ENCODE data around the gene AP2B1. TPM values are rescaled to one million over a fixed set of nuclear protein-coding genes. Genes with fewer than 3 reads are reported as not detected.
"Not testable (repeated sequence)": the region's sequence is repeated elsewhere in the genome, so short reads cannot be mapped to it uniquely, and the experiment has no call there.

AP2B1 gene
- total RNA-seq, 1 donor from 2014 or later: 187 TPM

DNA sequence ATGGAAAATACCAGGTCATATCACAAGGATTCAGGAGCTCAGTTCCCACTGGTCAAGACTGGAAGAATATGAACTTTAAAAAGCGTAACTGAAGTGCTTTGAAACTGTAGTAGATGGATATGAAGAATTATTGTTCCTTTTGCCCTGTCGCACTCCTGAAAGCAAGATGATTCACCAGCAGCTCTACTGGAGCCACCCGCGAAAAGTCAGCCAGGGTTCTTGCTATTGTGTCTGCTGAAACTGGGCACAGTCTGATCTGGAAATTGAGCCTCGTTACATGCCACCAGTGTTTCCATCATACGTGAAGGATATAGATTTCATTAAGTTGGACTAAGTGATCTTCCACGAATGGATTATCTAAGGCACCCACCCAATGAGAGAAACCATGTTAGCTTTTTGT, 16.6 kb downstream of the AP2B1 start:
- Mint-ChIP-seq H3K9me3 (ENCODE audit: low read depth) (no peaks in the 10 kb centered on the region), H3K27me3 (ENCODE audit: low read depth) (no peaks in the 10 kb centered on the region), H3K36me3 (ENCODE audit: low read depth) (peaks cover 30% of the 10 kb centered on the region), H3K27ac (ENCODE audit: unreplicated experiment) (no peak overlapping the region), H3K4me3 (ENCODE audit: unreplicated experiment) (no peak overlapping the region), H3K4me1 (ENCODE audit: low read depth) (no peaks in the 10 kb centered on the region)
- DNase-seq (ENCODE audit: low spot score): no peak
- TF ChIP-seq, protein P1, sequence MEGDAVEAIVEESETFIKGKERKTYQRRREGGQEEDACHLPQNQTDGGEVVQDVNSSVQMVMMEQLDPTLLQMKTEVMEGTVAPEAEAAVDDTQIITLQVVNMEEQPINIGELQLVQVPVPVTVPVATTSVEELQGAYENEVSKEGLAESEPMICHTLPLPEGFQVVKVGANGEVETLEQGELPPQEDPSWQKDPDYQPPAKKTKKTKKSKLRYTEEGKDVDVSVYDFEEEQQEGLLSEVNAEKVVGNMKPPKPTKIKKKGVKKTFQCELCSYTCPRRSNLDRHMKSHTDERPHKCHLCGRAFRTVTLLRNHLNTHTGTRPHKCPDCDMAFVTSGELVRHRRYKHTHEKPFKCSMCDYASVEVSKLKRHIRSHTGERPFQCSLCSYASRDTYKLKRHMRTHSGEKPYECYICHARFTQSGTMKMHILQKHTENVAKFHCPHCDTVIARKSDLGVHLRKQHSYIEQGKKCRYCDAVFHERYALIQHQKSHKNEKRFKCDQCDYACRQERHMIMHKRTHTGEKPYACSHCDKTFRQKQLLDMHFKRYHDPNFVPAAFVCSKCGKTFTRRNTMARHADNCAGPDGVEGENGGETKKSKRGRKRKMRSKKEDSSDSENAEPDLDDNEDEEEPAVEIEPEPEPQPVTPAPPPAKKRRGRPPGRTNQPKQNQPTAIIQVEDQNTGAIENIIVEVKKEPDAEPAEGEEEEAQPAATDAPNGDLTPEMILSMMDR (IDR thresholded peaks at IDR 0.05): no peak

GRCh38 chr17:35605678-35606077, 18.6 kb downstream of the AP2B1 start:
- Mint-ChIP-seq H3K4me1 (ENCODE audit: low read depth) (no peaks in the 10 kb centered on the region), H3K36me3 (ENCODE audit: low read depth) (peaks cover 29% of the 10 kb centered on the region), H3K4me3 (ENCODE audit: unreplicated experiment) (no peak overlapping the region), H3K27me3 (ENCODE audit: low read depth) (no peaks in the 10 kb centered on the region), H3K9me3 (ENCODE audit: low read depth) (no peaks in the 10 kb centered on the region), H3K27ac (ENCODE audit: unreplicated experiment) (peak overlapping the region; percentile 49)
- DNase-seq (ENCODE audit: low spot score): no peak
- TF ChIP-seq, protein P1 (IDR thresholded peaks at IDR 0.05): no peak

DNA sequence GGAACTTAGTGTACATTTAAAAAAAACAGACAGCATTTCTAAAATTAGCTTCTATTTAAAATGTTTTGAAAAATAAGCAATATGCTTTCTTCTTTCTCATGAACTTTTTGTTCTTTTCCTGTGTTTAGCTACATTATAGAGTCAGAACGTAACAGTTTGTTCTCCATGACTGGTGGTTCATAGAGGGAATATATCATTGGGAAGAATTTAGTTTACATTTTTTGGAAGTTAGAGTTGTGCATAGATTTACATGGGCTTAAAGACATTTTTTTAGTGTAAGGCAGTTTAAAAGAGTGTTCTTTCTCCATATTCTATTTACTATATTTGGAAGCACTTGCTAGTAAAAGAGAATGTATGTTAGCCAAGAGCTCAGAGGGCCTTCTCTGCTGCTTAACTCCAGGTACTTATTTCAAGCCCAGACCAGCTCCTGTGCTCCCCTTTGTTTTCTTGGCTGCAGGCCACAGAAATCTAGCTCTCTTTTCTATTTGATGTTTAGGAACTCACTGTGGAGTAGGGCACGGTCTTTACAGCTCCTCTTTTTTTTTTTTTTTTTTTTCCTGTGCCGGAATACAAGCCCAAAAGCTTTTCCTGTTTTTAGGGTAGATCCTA, 20.2 kb downstream of the AP2B1 start:
- Mint-ChIP-seq H3K9me3 (ENCODE audit: low read depth) (no peaks in the 10 kb centered on the region), H3K36me3 (ENCODE audit: low read depth) (peaks cover 30% of the 10 kb centered on the region), H3K27me3 (ENCODE audit: low read depth) (no peaks in the 10 kb centered on the region), H3K4me1 (ENCODE audit: low read depth) (no peaks in the 10 kb centered on the region), H3K27ac (ENCODE audit: unreplicated experiment) (no peak overlapping the region), H3K4me3 (ENCODE audit: unreplicated experiment) (no peak overlapping the region)
- DNase-seq (ENCODE audit: low spot score): no peak
- TF ChIP-seq, protein P1 (IDR thresholded peaks at IDR 0.05): no peak

DNA sequence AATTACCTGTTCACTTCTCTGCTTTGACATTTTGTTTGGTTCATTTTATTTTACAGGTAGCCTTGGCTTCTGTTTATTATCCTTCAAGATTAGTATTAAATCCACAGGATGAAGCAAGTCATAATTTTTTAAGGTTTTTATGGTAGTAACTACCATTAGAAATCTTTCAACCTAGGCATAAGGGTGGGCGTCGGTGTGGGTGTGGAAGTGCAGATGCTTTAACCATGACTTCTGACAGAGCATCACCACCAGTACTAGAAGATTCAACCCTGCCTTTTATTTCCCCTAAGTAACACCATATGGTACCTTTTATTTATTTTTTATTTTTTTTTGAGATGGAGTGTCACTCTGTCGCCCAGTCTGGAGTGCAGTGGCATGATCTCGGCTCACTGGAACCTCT, 22.7 kb downstream of the AP2B1 start:
- Mint-ChIP-seq H3K4me1 (ENCODE audit: low read depth) (peaks cover 3% of the 10 kb centered on the region), H3K27me3 (ENCODE audit: low read depth) (no peaks in the 10 kb centered on the region), H3K4me3 (ENCODE audit: unreplicated experiment) (no peak overlapping the region), H3K27ac (ENCODE audit: unreplicated experiment) (no peak overlapping the region), H3K36me3 (ENCODE audit: low read depth) (peaks cover 22% of the 10 kb centered on the region), H3K9me3 (ENCODE audit: low read depth) (no peaks in the 10 kb centered on the region)
- no peak for DNase-seq (ENCODE audit: low spot score)
- TF ChIP-seq, protein P1 (IDR thresholded peaks at IDR 0.05): no peak

- not testable (repeated sequence) for H3K27me3 Mint-ChIP-seq (ENCODE audit: low read depth); H3K27ac Mint-ChIP-seq (ENCODE audit: unreplicated experiment); H3K4me1 Mint-ChIP-seq (ENCODE audit: low read depth); H3K9me3 Mint-ChIP-seq (ENCODE audit: low read depth); H3K4me3 Mint-ChIP-seq (ENCODE audit: unreplicated experiment); DNase-seq (ENCODE audit: low spot score)
- H3K36me3 Mint-ChIP-seq (ENCODE audit: low read depth): peaks cover 20% of the 10 kb centered on the region
Observed at GRCh38 chr17:35610746-35611145, 23.6 kb downstream of the AP2B1 start.

GRCh38 chr17:35612924-35613521, 25.9 kb downstream of the AP2B1 start:
- Mint-ChIP-seq H3K27ac (ENCODE audit: unreplicated experiment) (no peak overlapping the region), H3K4me3 (ENCODE audit: unreplicated experiment) (no peak overlapping the region), H3K27me3 (ENCODE audit: low read depth) (no peaks in the 10 kb centered on the region), H3K4me1 (ENCODE audit: low read depth) (peaks cover 4% of the 10 kb centered on the region), H3K9me3 (ENCODE audit: low read depth) (no peaks in the 10 kb centered on the region), H3K36me3 (ENCODE audit: low read depth) (peaks cover 10% of the 10 kb centered on the region)
- TF ChIP-seq, protein P1 (IDR thresholded peaks at IDR 0.05): peak; percentile 92
- no peak for DNase-seq (ENCODE audit: low spot score)
